Measurements from ENCODE around the gene STXBP1.

STXBP1 gene

GRCh38 chr9:127626752-127627493, 14.8 kb downstream of the STXBP1 start:
- DNase-seq, result no peak

- DNase-seq, result no peak
Observed at GRCh38 chr9:127627494-127627855, 15.4 kb downstream of the STXBP1 start.

- no peak for DNase-seq
Observed at GRCh38 chr9:127628758-127629467, 16.8 kb downstream of the STXBP1 start.

- no peak for DNase-seq
Observed at GRCh38 chr9:127629468-127630081, 17.5 kb downstream of the STXBP1 start.

- no peak for DNase-seq
Observed at GRCh38 chr9:127633216-127633862, 21.3 kb downstream of the STXBP1 start.

GRCh38 chr9:127634021-127634420, 21.9 kb downstream of the STXBP1 start:
- no peak for DNase-seq

GRCh38 chr9:127634698-127635097, 22.6 kb downstream of the STXBP1 start:
- DNase-seq, result no peak

GRCh38 chr9:127635201-127635735, 23.2 kb downstream of the STXBP1 start:
- DNase-seq, result no peak

- no peak for DNase-seq
Observed at GRCh38 chr9:127637322-127637847, 25.3 kb downstream of the STXBP1 start.

GRCh38 chr9:127640908-127641545, 28.9 kb downstream of the STXBP1 start:
- no peak for DNase-seq

- no peak for DNase-seq
Observed at GRCh38 chr9:127642082-127642740, 30.1 kb downstream of the STXBP1 start.

GRCh38 chr9:127644146-127644827, 32.2 kb downstream of the STXBP1 start:
- DNase-seq, result no peak

GRCh38 chr9:127644943-127645342, 32.9 kb downstream of the STXBP1 start:
- DNase-seq, result no peak

- no peak for DNase-seq
Observed at GRCh38 chr9:127647451-127647850, 35.4 kb downstream of the STXBP1 start.

GRCh38 chr9:127650518-127650917, 38.4 kb downstream of the STXBP1 start:
- no peak for DNase-seq

GRCh38 chr9:127651697-127652610, 39.9 kb downstream of the STXBP1 start:
- no peak for DNase-seq

- no peak for DNase-seq
Observed at GRCh38 chr9:127652733-127653132, 40.7 kb downstream of the STXBP1 start.

GRCh38 chr9:127654619-127655018, 42.5 kb downstream of the STXBP1 start:
- DNase-seq, result no peak

GRCh38 chr9:127658428-127658827, 46.4 kb downstream of the STXBP1 start:
- DNase-seq, result no peak
